Right forelimb (tissue), 1 donor: ENCODE measurements around the gene ZNF76.

Experiments used
- DNase-seq: peaks from one replicate; pipeline ENCODE4 v3.0.0-alpha.2; 2018

Gene ZNF76

DNA sequence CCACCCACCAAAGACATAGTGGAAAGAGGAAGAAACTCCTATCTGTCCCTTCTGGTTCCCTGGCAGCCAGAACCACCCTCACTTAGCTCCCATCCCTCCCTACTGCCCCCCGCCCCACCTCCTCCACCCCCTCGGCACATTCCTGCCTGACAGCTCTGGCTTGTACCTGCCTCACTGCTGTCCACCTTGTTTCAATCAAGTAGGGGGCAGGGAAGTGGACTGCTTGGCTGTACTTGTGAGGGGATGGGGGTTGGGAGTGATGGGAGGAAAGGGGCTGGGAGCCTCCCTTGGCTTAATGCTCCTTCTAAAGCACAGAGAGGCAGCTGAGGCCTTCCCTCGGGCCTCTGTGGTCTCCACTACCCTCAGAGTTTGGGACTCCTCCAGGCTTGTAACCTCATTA is 22.1 kb upstream of the ZNF76 start:
- peak; percentile 44 for DNase-seq

DNA sequence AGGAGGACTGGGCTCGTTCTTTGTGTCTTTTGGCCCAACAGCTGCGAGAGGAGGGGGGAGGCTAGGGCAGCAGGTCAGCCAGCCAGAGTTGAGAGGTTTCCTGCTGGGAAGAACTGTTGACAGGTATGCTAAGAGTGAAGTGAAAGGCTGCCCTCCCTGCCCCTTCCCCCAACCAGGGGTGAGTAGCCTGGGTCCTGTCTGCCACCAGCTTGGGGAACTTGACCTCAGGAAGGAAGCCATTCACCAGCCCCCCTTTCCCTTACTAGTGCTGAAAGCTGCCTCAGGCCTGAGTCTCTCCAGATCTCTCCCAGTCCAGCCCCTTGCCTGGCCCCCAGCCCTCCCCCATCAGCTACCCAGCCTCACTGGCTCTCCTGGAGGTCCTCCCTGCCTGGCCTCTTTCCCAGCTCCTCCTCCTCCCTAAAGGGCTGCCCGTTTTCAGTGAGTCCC is 20.7 kb upstream of the ZNF76 start:
- peak; percentile 64 for DNase-seq

GRCh38 chr6:35239581-35239980 is 20.0 kb upstream of the ZNF76 start:
- peak; percentile 28 for DNase-seq

DNA sequence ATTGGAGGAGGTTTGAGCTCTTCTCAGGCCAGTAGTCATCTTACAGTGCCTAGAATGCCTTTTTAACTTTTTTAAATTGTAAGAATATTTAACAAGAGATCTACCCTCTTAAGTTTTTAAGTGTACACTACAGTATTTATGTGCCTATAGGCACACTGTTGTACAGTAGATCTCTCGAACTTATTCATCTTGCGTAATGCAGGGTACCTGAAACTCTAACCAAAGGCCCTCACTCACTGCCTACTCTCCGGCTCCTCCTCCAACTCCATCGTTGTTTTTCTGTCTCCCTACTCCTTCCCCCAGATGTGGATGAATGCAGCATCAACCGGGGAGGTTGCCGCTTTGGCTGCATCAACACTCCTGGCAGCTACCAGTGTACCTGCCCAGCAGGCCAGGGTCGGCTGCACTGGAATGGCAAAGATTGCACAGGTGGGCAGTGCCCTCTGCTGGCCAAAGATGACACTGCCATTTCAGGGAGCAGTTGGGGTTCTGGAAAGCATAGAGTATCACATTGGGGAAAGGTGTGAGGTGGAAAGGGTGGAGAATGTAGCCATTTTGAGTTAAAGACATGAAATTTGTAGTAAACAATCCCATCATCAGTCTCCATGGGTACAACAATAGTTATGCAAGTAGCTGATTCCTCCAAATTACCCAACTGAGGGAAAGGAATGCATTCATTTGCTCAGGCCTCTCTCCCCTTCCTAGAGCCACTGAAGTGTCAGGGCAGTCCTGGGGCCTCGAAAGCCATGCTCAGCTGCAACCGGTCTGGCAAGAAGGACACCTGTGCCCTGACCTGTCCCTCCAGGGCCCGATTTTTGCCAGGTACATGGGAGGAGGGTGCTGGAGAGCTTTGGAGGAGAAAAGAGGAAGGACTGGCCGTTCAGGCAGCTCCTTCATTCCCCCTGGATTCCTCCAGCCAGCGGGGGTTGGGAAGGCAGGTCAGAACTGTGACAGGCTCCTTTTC is 18.4 kb upstream of the ZNF76 start:
- DNase-seq = peak; percentile 87

DNA sequence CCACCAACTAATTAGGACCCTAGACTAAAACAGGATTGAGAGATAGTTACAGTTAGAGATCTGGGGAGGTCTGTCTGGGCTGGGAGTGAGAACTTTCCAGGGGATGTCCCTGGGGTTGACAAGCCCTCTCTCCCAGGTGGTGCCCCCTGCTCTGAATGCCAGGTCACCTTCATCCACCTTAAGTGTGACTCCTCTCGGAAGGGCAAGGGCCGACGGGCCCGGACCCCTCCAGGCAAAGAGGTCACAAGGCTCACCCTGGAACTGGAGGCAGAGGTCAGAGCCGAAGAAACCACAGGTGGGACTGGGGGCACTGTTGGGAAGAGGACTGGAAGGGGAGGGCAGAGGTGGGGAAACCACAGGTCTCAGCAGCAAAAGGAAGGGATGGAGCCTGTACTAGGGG is 17.0 kb upstream of the ZNF76 start:
- no peak for DNase-seq

- peak; percentile 31 for DNase-seq
Measured at GRCh38 chr6:35242906-35243305, 16.6 kb upstream of the ZNF76 start.

GRCh38 chr6:35243386-35243958 is 16.1 kb upstream of the ZNF76 start:
- DNase-seq = peak; percentile 22

DNA sequence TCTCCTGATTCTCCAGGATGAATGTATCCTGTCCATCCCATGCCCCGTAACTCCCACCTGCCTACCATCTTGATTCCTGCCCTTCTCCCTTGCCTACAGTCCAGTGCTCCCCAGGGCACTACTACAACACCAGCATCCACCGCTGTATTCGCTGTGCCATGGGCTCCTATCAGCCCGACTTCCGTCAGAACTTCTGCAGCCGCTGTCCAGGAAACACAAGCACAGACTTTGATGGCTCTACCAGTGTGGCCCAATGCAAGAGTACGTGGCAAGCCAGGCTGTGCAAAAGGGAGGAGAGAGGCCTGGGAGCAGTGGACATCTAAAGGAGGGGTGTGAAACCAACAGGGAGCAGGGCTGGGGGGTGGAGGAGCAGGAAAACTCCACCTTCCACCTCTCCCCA is 15.0 kb upstream of the ZNF76 start:
- peak; percentile 15 for DNase-seq

DNA sequence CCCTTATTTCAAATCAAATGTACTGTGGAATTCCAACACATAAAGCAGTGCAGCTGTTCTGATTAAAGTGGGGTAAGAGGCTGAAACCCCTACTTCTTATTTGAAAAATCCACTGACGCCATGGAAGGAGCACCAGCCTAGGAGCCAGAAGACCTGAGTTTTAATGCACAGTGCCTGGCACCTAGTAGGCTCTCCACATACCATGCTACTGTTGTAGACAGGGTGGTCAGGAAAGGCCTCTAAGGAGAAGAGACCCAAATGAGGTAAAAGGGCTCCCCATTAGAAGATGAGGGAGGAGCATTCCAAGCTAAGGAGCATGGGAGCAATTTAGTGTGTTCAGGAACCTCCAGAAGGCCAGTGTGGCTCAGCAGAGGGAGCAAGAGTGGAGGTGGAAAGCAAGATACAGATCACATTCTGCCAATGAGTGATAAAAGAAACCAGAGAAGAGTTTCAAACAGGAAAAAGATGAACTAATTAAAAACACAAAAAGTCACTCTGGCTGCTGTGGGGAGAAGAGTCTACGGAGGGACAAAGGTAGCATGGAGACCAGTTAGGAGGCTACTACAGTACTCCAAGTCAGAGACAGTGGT is 11.8 kb upstream of the ZNF76 start:
- DNase-seq = no peak

DNA sequence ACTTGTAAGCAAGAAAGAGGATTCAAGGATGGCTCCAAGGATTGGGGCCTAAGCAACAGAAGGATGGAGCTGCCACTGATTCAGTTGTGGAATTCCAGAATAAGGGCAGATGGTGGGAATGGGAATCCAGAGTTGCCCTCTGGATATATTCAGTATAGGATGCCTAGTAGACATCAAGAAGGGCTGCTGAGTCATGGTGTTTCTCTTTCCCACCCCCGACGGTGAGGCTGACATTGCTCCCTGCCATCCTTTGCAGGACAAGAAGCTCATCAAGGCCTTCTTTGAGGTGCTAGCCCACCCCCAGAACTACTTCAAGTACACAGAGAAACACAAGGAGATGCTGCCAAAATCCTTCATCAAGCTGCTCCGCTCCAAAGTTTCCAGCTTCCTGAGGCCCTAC is 11.2 kb upstream of the ZNF76 start:
- no peak for DNase-seq

- no peak for DNase-seq
Measured at GRCh38 chr6:35248965-35249364, 10.6 kb upstream of the ZNF76 start.

DNA sequence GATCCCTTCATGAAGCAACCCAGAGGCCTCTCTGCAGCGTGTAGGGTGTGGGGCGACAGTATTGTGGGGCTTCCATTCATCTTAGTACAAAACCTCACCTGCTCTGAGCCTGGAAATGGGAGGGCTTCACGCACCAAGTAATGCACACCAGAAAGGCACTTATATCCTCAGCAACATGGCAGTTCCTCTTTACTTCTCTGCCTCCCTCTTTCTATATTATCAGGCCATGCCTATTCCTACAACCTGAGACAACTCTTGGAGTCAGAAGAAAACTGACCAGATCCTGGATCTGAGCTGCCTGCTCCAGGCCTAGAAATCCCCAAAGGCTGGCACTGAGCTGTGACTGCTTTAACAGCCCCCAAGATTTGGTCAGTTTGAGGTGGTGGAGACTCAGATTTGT is 7.6 kb upstream of the ZNF76 start:
- DNase-seq = no peak

- no peak for DNase-seq
Measured at GRCh38 chr6:35253249-35253648, 6.3 kb upstream of the ZNF76 start.

DNA sequence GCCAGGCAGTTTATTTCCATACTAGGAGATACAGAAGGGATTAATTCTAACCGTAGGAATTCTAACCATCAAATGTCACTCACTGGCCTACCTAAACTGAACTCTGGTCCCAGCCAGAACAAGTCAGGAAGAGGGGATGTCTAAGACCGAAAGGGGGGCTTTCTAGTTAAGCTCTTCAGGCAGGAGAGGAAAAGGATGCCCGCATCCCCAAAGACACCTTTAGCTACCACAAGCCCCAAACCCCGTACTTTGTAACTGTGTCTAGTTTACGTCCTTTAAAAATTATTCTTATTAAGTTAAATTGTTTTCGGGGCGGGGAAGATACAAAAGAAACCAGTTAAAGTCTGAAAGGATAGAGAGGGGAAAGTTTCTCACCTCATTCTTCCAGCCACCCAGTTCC is 1.2 kb upstream of the ZNF76 start:
- DNase-seq = no peak

DNA sequence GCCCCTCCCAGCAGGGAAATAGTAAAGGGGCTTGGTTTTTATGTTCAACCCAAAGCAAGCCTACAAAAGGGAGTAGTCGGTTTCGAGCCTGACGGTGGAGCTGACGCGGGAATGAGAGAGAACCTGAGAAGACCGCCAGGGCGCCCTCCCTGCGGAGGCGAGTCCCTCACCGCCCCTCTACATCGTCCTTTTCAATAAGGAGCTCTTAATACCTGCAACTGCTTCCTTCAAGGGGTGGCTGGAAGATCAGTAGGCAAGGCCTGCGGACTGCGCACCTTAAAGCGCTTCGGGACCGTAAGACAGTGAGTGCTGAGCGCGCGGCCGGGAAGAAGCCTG is 709 bp upstream of the ZNF76 start:
- no peak for DNase-seq

DNA sequence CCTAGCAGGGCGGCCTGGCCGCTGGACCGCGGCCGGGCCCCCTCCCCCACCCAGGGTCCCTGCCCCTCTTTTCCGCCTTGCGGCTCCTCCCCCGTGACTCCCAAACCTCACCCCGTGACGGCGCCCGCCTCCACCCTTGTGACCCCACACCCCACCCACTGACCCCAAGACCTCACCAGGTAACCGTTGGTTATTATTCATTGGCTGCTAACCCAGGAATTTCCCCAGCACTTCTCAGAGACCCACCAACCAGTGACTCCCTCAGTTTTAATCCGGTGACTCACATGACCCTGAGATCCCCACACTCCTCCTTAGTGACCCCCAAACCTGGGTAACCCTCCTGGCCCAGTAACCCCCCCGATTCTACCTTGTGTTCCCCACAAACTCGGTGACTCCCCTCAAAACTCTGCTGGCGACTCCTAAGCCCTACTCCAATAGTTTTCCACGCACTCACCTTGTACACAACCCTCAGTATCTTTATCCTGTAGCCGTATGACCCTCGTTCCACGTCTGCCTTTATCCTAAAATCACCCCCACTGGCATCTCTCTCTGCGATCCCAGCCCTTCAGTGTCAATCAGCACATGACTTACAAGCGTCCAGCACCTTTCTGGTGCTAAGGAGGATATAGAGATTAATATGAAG is 534 bp downstream of the ZNF76 start:
- no peak for DNase-seq

- no peak for DNase-seq
Measured at GRCh38 chr6:35260591-35261570, 1.3 kb downstream of the ZNF76 start.

DNA sequence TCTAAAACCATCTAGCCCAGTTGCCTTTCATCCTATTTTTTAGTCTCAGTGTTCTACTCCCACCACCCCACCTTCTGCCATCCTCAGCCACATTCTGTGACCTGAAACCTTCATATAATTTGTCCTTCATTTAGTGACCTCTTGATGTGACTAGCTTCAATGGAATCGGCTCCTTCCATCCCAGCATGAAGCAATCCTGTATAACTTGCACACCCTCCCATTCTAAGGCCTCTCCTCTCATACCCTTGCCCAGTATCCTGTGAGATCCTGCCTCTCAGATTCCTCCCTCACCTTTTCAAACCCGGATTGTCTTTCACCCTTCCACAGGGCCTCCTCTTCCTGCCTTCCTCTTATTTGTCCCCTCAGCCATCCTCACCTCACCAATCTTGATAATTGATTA is 3.1 kb downstream of the ZNF76 start:
- DNase-seq = no peak

DNA sequence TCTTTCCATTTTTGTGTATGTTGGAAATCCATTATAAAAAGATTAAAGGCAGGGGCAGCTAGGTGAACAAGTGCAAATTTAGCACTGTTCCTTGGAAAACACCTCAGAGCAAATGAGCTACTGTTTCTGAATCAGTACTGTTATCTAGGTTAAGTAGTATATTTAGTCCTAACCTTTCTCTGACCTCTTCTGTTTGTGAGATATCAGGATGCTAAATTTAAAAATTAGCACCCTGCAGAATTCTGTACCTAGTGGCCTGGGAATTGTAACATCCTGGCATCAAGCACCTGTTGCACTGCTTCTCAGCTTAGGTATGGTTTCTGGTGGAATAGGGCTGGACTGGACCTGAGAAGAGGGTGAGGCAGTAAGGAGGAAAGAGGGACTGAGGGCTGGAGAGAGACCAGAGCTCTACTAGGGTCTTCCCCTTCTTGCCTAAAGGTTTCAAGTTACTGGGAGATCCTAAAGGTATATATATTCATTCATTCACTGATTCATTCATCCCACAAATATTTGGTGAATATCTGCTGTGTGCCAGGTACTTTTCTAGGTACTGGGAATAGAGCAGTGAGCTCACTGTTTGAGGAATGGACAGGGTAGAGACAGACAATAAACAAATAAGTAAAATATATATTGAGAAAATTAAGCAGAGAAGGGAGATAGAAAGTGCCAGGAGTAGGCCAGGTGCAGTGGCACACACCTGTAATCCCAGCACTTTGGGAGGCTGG is 5.2 kb downstream of the ZNF76 start:
- DNase-seq = no peak

DNA sequence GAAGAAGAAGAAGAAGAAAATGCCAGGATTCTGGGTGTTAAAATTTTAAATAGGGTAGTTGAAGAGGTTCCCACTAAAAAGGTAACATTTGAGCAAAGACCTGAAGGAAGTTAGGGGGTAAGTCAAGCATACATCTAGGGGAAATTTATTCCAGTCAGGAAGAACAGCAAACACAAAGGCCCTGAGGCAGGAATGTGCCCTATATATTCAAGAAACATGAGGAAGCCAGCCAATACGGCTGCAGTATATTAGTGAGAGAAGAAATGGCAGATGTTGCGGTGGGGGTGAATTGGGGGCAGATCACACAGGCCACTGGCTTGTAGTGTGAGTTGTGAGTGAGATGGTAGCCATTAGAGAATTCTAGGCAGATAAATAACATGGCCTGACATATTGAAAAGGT is 6.0 kb downstream of the ZNF76 start:
- no peak for DNase-seq

- DNase-seq = no peak
Measured at GRCh38 chr6:35267446-35267845, 7.9 kb downstream of the ZNF76 start.

DNA sequence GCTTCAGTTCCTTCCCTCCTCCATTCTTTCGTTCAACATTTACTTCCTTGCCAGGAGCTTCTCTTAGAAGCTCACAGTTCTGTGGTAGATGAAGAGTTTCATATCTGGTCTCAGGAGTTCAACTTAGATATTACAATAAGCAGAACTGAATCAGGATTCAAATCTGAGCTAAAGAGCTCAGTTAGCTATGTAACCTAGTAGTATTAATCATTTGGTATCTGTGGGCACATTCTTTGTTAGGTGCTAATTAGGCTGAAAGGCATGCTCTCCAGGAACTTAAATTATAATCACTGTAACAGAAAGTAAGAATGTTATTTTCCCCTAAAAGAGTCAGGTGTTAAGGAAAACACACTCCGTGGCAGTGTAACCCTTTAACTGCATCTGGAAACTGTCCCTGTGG is 8.4 kb downstream of the ZNF76 start:
- no peak for DNase-seq
